Naive thymus-derived CD8-positive, alpha-beta T cell (primary cell): ENCODE data around the gene COPB2. TPM values are rescaled to one million over a fixed set of nuclear protein-coding genes. Genes with fewer than 3 reads are reported as not detected.

ENCODE experiments used
- ATAC-seq, 2 donors: fragments of 150-1000 bp; cut with Tn5 transposase in 1 of 2; sonication (Bioruptor Pico), chemical (Tn5 transposase) in 1 of 2; 1 replicate in 1 of 2; 2 replicates in 1 of 2; pipeline ENCODE4 v1.10.0; 2021; ENCODE audit warnings: mild to moderate bottlenecking in 2 of 2, moderate library complexity in 2 of 2
- POLR2A ChIA-PET: fragments of 350-600 bp; sonication (Branson Sonifier 250); formaldehyde crosslinking; loops from one replicate; lab custom pipeline; 2021; ENCODE audit warnings: antibody characterized with exemption; lab: Charles Lee
- DNase-seq, 10 donors: peaks; one replicate each; pipeline versions ENCODE4 v3.0.0 to v3.0.0-alpha.2; 2020 to 2022
- H3K27ac Mint-ChIP-seq, 10 donors: one replicate each; pipeline ENCODE4 v1.8.0; 2020 to 2022; ENCODE audit warnings: mild to moderate bottlenecking in 10 of 10, mixed read lengths in 10 of 10, moderate library complexity in 4 of 10, inconsistent platforms in 1 of 10
- H3K27me3 Mint-ChIP-seq, 5 donors: one replicate each; pipeline ENCODE4 v1.8.0; 2021 to 2022; ENCODE audit warnings: mixed read lengths in 5 of 5
- H3K36me3 Mint-ChIP-seq, 3 donors: one replicate each; pipeline ENCODE4 v1.8.0; 2020 to 2022; ENCODE audit warnings: mixed read lengths in 3 of 3, mild to moderate bottlenecking in 2 of 3, inconsistent platforms in 1 of 3
- H3K4me1 Mint-ChIP-seq, 4 donors: one replicate each; pipeline ENCODE4 v1.8.0; 2021 to 2022; ENCODE audit warnings: mixed read lengths in 4 of 4
- H3K4me3 Mint-ChIP-seq, 10 donors: one replicate each; pipeline ENCODE4 v1.8.0; 2020 to 2022; ENCODE audit warnings: mild to moderate bottlenecking in 10 of 10, mixed read lengths in 10 of 10, moderate library complexity in 6 of 10, inconsistent platforms in 1 of 10
- H3K9me3 Mint-ChIP-seq, 9 donors: one replicate each; pipeline ENCODE4 v1.8.0; 2020 to 2022; ENCODE audit warnings: mixed read lengths in 9 of 9, mild to moderate bottlenecking in 3 of 9, inconsistent platforms in 1 of 9, moderate library complexity in 1 of 9
- polyA plus RNA-seq, 3 donors: library from polyadenylated mRNA; unstranded; fragments of 300-500 nt; fragmentation: Illumina TruSeq; gene quantifications; one replicate each; pipeline ENCODE4 v1.2.3, GENCODE V29; 2021
- total RNA-seq, 8 experiments: library from RNA in 2 of 8; stranded (reverse) in 2 of 8; gene quantifications; one replicate each; pipeline ENCODE4 v1.2.3 and lab custom pipeline; 2021 to 2026

Gene COPB2
- total and polyA plus RNA-seq, 5 experiments from 2014 or later = 40.3 to 66.1 (median 62.9) TPM

DNA sequence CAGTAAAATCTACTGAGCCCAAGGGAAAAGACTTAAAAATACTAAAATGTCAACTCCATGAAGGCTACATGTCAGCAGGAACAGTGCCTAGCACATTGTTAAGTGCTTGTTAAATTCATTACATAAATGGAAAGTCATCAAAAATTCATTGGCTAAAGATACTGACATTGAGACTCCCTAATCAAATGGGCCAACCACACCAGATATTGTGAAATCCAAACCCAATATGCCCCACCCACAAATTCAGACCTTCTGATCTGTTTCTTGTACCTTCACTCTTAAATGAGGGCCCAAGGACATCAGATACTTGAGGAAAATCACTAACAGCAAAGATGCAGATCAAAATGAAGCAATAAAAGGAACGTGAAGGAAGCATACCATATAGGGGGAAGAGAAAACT, 24.9 kb downstream of the COPB2 start:
- no peak overlapping the region for H3K4me3 Mint-ChIP-seq
- no peak for DNase-seq
- H3K27ac Mint-ChIP-seq = peak overlapping the region in 5 of 10 donors; percentile 2 to 74 (median 55)
- no peaks in the 10 kb centered on the region for H3K27me3 Mint-ChIP-seq
- peaks cover 6 to 95% (median 19%) of the 10 kb centered on the region in 3 donors for H3K36me3 Mint-ChIP-seq
- peaks cover 0 to 10% (median 2%) of the 10 kb centered on the region in 4 donors for H3K4me1 Mint-ChIP-seq
- no peaks in the 10 kb centered on the region for H3K9me3 Mint-ChIP-seq
- no peak for ATAC-seq
- POLR2A ChIA-PET = no interaction called here

DNA sequence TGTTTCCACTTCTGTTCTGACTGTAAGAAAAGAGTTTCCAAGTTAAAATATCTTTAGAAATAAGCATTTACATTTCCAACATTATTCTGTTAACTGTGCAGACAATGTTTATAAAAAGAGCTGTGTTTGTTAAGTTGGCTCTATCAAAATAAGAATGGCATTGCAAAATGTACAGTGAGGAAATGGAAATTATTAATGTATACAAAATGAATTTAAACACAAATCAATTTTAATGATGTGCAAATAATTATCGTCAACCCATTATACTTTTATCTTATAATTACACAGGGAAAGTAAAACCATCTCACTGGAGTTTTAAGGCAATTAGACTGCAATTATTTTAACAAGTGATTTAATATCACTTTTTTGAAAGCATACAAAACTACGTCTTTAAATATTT, 28.2 kb downstream of the COPB2 start:
- ATAC-seq = no peak
- H3K27me3 Mint-ChIP-seq = no peaks in the 10 kb centered on the region
- peaks cover 6 to 94% (median 10%) of the 10 kb centered on the region in 3 donors for H3K36me3 Mint-ChIP-seq
- H3K4me1 Mint-ChIP-seq = peaks cover 0 to 8% (median 2%) of the 10 kb centered on the region in 4 donors
- POLR2A ChIA-PET = no interaction called here
- no peaks in the 10 kb centered on the region for H3K9me3 Mint-ChIP-seq
- no peak for DNase-seq
- peak overlapping the region in 2 of 10 donors; percentile 21 to 29 for H3K27ac Mint-ChIP-seq
- H3K4me3 Mint-ChIP-seq = no peak overlapping the region

DNA sequence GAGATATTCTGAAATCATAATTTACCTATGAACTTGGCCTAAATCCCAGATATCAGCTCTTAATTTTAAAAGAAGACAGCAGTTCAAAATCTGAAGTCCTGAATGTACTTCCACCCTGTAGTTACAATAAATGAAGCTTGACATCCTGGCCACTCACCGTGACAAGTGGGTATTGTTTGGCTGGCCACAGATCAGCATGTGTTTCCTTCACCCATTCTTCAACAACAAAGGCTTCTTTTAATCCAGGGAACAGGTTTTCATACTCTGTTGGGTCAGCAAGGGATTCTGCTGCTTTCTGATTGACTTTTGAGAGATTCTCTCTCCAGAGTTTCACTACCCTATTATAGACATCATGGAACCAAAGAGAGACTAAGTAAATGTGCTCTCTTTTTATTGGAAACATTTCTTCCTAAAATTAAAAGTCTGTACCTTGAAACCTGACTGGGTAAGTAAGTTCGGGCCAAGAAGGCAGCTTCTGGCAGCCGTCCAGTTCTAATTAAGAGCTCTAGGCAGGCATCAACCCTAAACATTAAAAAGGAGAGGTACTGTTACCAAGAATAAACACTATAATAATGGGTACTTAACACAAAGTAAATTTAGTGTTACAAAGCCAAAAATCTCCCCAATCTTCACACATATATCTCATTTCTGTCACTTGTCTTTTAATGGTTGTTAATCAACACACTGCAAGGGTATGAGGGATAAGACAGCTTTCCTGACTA, 30.4 kb downstream of the COPB2 start:
- Mint-ChIP-seq H3K27ac (peak overlapping the region in 2 of 10 donors; percentile 59 to 63), H3K4me3 (no peak overlapping the region), H3K4me1 (peaks cover 0 to 10% (median 4%) of the 10 kb centered on the region in 4 donors), H3K36me3 (peaks cover 0 to 93% (median 9%) of the 10 kb centered on the region in 3 donors), H3K27me3 (no peaks in the 10 kb centered on the region), H3K9me3 (no peaks in the 10 kb centered on the region)
- POLR2A ChIA-PET = no interaction called here
- ATAC-seq (no peak), DNase-seq (no peak)

DNA sequence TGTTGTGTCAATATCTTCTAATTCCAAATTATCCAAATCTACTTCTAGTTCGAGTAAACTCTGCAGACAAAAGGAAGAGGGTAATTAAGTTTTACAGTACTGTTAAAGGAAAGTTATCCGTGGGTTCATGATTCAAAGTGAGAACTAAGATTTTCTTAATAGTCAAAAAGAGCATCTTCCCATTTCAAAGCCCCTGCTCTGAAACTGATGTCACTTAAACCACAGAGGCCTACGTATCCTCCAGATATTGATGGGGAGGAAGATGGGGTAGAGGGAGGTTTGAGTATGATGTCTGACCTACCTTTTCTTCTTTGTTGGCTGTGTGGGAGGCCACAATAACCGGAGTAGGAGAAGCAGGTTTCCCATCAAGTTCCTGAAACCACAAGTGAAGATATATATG, 31.5 kb downstream of the COPB2 start:
- no peak for DNase-seq
- peaks cover 0 to 9% (median 4%) of the 10 kb centered on the region in 4 donors for H3K4me1 Mint-ChIP-seq
- no peaks in the 10 kb centered on the region for H3K9me3 Mint-ChIP-seq
- POLR2A ChIA-PET = no interaction called here
- H3K27ac Mint-ChIP-seq = peak overlapping the region in 7 of 10 donors; percentile 2 to 57 (median 27)
- no peak for ATAC-seq
- no peak overlapping the region for H3K4me3 Mint-ChIP-seq
- no peaks in the 10 kb centered on the region for H3K27me3 Mint-ChIP-seq
- H3K36me3 Mint-ChIP-seq = peaks cover 0 to 92% (median 9%) of the 10 kb centered on the region in 3 donors

DNA sequence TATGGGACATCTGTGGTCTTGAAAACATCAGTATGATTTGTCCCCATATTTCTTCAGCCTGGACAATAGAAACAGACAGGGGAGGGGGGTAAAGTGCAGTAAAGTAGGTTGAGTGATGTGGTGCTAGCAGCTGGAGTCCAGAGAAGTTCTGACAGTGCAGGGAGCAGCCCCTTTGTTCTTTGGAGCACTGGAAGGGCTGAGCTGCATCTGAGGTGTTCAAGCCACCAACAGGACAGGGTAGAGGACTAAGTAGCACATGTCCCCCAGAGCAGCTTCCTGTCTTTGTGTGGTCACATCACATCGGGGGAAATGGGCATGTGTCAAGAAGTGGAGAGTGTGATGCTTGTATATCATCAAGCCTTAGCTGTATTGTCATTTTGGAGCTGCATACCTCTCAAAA, 33.6 kb downstream of the COPB2 start:
- POLR2A ChIA-PET = no interaction called here
- H3K9me3 Mint-ChIP-seq = no peaks in the 10 kb centered on the region
- no peaks in the 10 kb centered on the region for H3K27me3 Mint-ChIP-seq
- H3K4me1 Mint-ChIP-seq = peaks cover 0 to 7% (median 6%) of the 10 kb centered on the region in 4 donors
- peaks cover 0 to 94% (median 7%) of the 10 kb centered on the region in 3 donors for H3K36me3 Mint-ChIP-seq
- no peak overlapping the region for H3K4me3 Mint-ChIP-seq
- no peak for ATAC-seq
- H3K27ac Mint-ChIP-seq = peak overlapping the region in 7 of 10 donors; percentile 21 to 58 (median 35)
- no peak for DNase-seq

DNA sequence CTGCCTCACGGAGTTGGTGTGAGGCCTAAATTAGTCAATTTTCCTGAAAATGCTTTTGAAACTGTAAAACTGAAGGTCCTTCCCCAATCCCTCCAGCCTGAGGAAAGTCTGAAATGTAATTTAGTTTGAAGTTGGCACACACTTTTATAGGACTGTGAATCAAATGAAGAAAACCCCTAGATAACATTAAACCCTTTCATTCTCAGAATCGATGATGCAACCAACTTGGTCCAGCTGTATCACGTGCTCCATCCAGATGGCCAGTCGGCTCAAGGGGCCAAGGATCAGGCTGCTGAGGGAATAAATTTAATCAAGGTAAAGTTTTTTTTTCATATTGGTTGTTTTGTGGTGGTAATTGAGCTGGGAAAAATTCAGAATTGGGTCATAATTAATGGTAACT, 34.0 kb downstream of the COPB2 start:
- Mint-ChIP-seq H3K27me3 (no peaks in the 10 kb centered on the region), H3K36me3 (peaks cover 0 to 94% (median 11%) of the 10 kb centered on the region in 3 donors), H3K4me1 (peaks cover 0 to 7% (median 6%) of the 10 kb centered on the region in 4 donors), H3K4me3 (no peak overlapping the region), H3K9me3 (no peaks in the 10 kb centered on the region), H3K27ac (peak overlapping the region in 7 of 10 donors; percentile 2 to 58 (median 32))
- POLR2A ChIA-PET = no interaction called here
- no peak for DNase-seq
- ATAC-seq = no peak

DNA sequence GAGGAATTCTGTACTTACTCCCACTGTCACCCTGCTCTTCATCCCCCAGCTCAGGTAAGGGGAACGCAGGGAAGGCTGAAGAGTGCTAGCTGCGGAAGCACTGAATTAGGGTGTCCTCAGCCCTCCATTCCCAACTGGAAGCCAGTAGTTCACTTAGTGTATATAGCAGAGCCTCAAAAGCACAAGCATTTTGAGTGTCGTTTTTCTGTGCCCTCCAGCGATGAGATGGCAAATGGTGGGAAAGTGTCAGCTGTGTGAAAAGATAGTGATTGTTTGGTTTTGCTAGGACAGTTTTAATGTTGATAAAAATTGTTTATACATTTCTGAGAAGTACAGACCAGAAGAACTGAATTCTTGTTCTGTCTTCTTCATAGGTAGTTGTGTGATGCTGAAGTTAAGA, 34.8 kb downstream of the COPB2 start:
- peak overlapping the region in 3 of 10 donors; percentile 2 to 50 (median 47) for H3K27ac Mint-ChIP-seq
- H3K27me3 Mint-ChIP-seq = no peaks in the 10 kb centered on the region
- H3K36me3 Mint-ChIP-seq = peaks cover 0 to 94% (median 7%) of the 10 kb centered on the region in 3 donors
- no peak overlapping the region for H3K4me3 Mint-ChIP-seq
- DNase-seq = no peak
- ATAC-seq = no peak
- peaks cover 0 to 7% (median 6%) of the 10 kb centered on the region in 4 donors for H3K4me1 Mint-ChIP-seq
- no peaks in the 10 kb centered on the region for H3K9me3 Mint-ChIP-seq
- POLR2A ChIA-PET = interaction anchor here (1.2 kb wide), 1 partner anchor 11 kb away, joined by 3 read pairs; the partner anchor contains the start of gene MRPS22

DNA sequence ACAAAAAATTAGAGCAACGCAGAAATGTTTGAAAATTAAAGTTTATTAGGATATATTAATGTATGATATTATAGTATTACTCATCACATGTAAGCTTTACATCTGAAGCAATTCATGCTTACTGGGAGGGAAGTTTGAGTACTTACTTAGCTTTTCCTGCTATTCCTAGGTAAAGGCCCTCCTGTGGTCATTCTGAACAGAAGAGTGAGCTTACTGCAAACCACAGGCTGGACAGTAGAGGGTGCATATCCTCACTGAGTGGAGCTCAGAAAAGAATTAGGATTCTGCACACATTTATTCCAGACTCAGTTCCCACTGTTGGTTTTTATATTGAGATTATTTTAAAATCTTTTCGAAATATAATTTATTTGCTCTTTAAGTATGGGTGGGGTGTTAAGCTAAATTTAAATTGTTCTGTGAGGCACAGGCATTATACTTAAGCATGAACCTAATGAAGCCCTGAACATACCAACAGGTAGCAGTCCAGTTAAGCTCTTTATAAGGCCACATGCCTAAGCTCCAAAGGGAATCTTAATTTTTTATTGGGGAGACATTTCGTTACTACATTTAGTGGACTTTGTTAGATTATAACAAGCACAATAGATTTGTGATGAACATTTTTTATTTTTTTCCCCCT, 35.4 kb downstream of the COPB2 start:
- no peaks in the 10 kb centered on the region for H3K9me3 Mint-ChIP-seq

DNA sequence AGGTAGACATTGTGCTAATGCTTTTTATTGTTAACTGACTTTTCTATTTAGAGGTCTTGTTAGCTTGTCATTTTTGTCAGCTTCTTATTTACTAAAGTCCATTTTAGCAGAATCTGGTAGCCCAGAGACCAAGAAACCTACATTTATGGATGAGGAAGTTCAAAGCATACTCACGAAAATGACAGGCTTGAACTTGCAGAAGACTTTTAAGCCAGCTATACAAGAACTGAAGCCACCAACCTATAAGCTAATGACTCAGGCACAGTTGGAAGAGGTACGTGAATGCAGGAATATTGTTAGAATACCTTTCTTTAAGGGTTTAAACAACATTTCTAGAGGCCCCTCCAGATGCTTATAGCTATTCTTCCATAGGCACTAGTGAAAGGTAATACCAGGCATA, 42.7 kb downstream of the COPB2 start:
- ATAC-seq = no peak
- H3K36me3 Mint-ChIP-seq = peaks cover 0 to 50% (median 4%) of the 10 kb centered on the region in 3 donors

More for the DNA sequence above, 35.4 kb downstream of the COPB2 start:
- no peak for DNase-seq
- POLR2A ChIA-PET = interaction anchor here (1.2 kb wide), 1 partner anchor 10 kb away, joined by 3 read pairs; the partner anchor contains the start of gene MRPS22
- peak overlapping the region in 2 of 10 donors; percentile 2 to 47 for H3K27ac Mint-ChIP-seq
- no peak overlapping the region for H3K4me3 Mint-ChIP-seq
- ATAC-seq = no peak
- no peaks in the 10 kb centered on the region for H3K27me3 Mint-ChIP-seq
- peaks cover 0 to 94% (median 7%) of the 10 kb centered on the region in 3 donors for H3K36me3 Mint-ChIP-seq
- peaks cover 0 to 7% (median 6%) of the 10 kb centered on the region in 4 donors for H3K4me1 Mint-ChIP-seq

DNA sequence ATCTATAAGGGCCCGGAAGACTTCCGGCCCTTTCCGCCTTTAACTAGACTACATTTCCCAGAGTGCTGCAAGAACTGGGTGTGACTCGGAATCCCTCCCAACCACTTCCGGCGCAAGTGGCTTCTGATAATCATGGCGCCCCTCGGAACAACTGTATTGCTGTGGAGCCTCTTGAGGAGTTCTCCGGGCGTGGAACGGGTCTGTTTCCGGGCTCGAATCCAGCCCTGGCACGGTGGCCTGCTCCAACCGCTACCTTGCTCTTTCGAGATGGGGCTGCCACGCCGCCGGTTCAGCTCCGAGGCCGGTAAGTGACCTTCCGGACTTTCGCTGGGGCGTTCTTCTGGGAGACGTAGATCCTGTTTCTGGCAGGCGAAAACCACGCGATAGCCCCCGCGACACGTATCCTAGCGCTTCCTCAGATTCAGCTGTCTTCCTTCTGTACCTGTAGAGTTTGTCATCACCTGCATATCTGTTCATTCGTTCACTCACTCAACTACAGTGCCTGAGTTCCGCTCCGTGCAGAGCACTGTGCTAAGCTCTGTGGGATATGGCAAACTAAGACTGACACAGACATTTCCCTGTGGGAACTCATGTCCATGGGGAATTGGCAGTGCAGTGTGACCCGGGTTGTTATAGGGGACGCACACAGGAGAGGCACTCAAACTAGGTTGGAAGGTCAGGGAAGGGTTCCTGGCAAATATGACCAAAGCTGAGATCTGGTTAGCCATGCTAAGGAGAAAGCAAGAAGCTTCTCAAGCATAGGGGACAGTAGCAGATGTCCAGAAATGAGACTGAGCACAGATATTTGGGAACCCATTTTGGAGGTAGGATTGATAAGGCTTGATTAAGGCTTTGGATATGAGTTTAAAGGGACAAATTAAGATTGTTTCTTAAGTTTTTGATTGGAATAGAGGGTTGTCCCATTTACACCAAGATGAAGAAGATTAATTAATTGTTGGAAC, 45.3 kb downstream of the COPB2 start, which contains the start of gene MRPS22:
Gene MRPS22 (plus strand): TSS at position 126 of the 962 bp plus-strand sequence. CDS start 7 bp downstream, at position 133.
- H3K4me3 Mint-ChIP-seq = no peak within 1 kb of the TSS
- peaks cover 3 to 16% (median 6%) of the 10 kb centered on the region in 4 donors for H3K4me1 Mint-ChIP-seq
- peak; percentile 60 to 90 (median 80) for DNase-seq
- H3K27me3 Mint-ChIP-seq = peaks cover 0 to 12% (median 5%) of the 10 kb centered on the region in 5 donors
- POLR2A ChIA-PET = interaction anchor here (0.8 to 1.4 kb wide), 3 partner anchors 10 to 45 kb away, joined by 3 to 4 read pairs (median 4); partner anchors contain the start of gene COPB2
- H3K27ac Mint-ChIP-seq = peak within 1 kb of the TSS in 3 of 10 donors; percentile 53 to 83 (median 70)
- H3K9me3 Mint-ChIP-seq = peaks cover 0 to 11% (median 0%) of the 10 kb centered on the region in 9 donors
- H3K36me3 Mint-ChIP-seq = peaks cover 0 to 25% (median 0%) of the 10 kb centered on the region in 3 donors
- ATAC-seq = peak; percentile 99

More for the DNA sequence above, 42.7 kb downstream of the COPB2 start:
- H3K27me3 Mint-ChIP-seq = peaks cover 0 to 1% (median 0%) of the 10 kb centered on the region in 5 donors
- peak overlapping the region in 2 of 10 donors; percentile 8 to 81 for H3K27ac Mint-ChIP-seq
- H3K4me3 Mint-ChIP-seq = no peak overlapping the region
- POLR2A ChIA-PET = no interaction called here
- H3K4me1 Mint-ChIP-seq = peaks cover 3 to 16% (median 8%) of the 10 kb centered on the region in 4 donors
- DNase-seq = no peak
- peaks cover 0 to 11% (median 0%) of the 10 kb centered on the region in 9 donors for H3K9me3 Mint-ChIP-seq

DNA sequence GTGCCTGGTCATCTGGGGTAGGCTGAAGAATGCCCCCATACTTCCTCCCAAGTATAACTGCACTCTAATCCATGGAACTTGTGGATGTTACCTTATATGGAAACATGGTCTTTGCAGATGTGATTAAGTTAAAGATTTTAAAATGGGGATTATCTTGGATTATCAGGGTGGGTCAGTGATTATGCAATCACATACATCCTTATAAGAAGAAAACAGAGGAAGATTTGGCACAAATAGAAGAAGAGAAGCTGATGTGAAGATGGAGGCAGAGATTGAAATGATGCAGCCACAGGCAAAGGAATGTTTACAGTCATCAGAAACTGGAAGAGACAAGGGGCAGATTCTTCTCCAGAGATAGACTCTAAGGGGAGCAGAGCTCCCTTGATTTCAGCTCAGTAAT, 47.4 kb downstream of the COPB2 start:
- peaks cover 0 to 11% (median 0%) of the 10 kb centered on the region in 9 donors for H3K9me3 Mint-ChIP-seq
- H3K27me3 Mint-ChIP-seq = peaks cover 1 to 12% (median 7%) of the 10 kb centered on the region in 5 donors
- H3K4me3 Mint-ChIP-seq = peak overlapping the region in 1 of 10 donors; percentile 37
- peaks cover 1 to 9% (median 6%) of the 10 kb centered on the region in 4 donors for H3K4me1 Mint-ChIP-seq
- H3K27ac Mint-ChIP-seq = no peak overlapping the region
- ATAC-seq (no peak), DNase-seq (no peak)
- H3K36me3 Mint-ChIP-seq = peaks cover 0 to 4% (median 0%) of the 10 kb centered on the region in 3 donors
- POLR2A ChIA-PET = no interaction called here
